Fibroblast of mammary gland (primary cell): ENCODE data around the gene DLG2.

Source experiments
- DNase-seq: peaks from one replicate; pipeline ENCODE4 v3.0.0-alpha.2; 2010; ENCODE audit warnings: low read depth
- H3K4me3 ChIP-seq: 2 replicates; pipeline ENCODE4 v1.5.1; 2011; ENCODE audit warnings: low read depth, mild to moderate bottlenecking, low read length, moderate library complexity; ENCODE audit not compliant: control insufficient read depth
- TF ChIP-seq, protein P1 (sequence below): conservative IDR thresholded peaks from 2 replicates; pipeline ENCODE4 v1.5.1; 2011; ENCODE audit warnings: low read depth, low read length, inconsistent platforms; ENCODE audit not compliant: control insufficient read depth, insufficient read depth

Gene DLG2

GRCh38 chr11:84145616-84146185 is 1481.4 kb downstream of the DLG2 start:
- no peak overlapping the region for H3K4me3 ChIP-seq
- DNase-seq, result no peak
- TF ChIP-seq, protein P1, sequence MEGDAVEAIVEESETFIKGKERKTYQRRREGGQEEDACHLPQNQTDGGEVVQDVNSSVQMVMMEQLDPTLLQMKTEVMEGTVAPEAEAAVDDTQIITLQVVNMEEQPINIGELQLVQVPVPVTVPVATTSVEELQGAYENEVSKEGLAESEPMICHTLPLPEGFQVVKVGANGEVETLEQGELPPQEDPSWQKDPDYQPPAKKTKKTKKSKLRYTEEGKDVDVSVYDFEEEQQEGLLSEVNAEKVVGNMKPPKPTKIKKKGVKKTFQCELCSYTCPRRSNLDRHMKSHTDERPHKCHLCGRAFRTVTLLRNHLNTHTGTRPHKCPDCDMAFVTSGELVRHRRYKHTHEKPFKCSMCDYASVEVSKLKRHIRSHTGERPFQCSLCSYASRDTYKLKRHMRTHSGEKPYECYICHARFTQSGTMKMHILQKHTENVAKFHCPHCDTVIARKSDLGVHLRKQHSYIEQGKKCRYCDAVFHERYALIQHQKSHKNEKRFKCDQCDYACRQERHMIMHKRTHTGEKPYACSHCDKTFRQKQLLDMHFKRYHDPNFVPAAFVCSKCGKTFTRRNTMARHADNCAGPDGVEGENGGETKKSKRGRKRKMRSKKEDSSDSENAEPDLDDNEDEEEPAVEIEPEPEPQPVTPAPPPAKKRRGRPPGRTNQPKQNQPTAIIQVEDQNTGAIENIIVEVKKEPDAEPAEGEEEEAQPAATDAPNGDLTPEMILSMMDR, result no peak

DNA sequence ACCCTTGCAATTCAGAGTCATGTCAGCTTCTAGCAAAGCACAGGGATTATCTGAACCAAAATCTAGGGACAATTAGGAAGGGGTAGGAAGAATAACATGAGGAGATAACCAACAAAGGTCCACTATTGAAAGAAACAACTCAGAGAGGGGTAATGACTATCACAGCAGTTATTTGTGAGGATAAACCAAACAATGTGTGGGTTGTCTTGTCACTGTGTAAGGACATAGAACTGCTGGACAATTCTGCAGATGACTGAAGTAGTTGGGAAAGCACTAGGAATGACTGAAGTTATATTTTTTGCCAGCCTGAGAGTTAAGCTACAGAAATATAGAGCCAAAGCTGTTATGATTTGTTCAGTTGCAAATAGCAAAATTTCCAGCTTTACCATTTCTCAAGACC is 1482.6 kb downstream of the DLG2 start:
- TF ChIP-seq, protein P1, result no peak
- no peak for DNase-seq
- no peak overlapping the region for H3K4me3 ChIP-seq

- no peak overlapping the region for H3K4me3 ChIP-seq
- TF ChIP-seq, protein P1, result no peak
- DNase-seq, result no peak
These were observed 1484.7 kb downstream of the DLG2 start for GRCh38 chr11:84142411-84142810.

GRCh38 chr11:84140386-84141169 is 1486.6 kb downstream of the DLG2 start:
- TF ChIP-seq, protein P1, result no peak
- no peak overlapping the region for H3K4me3 ChIP-seq
- no peak for DNase-seq

GRCh38 chr11:84137960-84138359 is 1489.2 kb downstream of the DLG2 start:
- no peak overlapping the region for H3K4me3 ChIP-seq
- no peak for DNase-seq
- TF ChIP-seq, protein P1, result no peak

- TF ChIP-seq, protein P1, result no peak
- no peak overlapping the region for H3K4me3 ChIP-seq
These were observed 1489.6 kb downstream of the DLG2 start for GRCh38 chr11:84137505-84137904.

More at GRCh38 chr11:84137505-84137904, 1489.6 kb downstream of the DLG2 start:
- DNase-seq, result no peak
